Activated T-helper 1 cell treated with anti-CD3 and anti-CD28 coated beads, Interleukin-12 subunit alpha, Interleukin-12 subunit beta, Interleukin-2, Interleukin-4 antibody, amounts not matched to agents 30 ng/mL and 10 ng/mL and 1 ng/mL, durations not matched to agents 14 hours and 24 hours and 36 hours (primary cell): ENCODE data around the gene DGKI. TPM values are rescaled to one million over a fixed set of nuclear protein-coding genes. Genes with fewer than 3 reads are reported as not detected.

ENCODE experiments used
- DNase-seq: peaks from one replicate; pipeline ENCODE4 v3.0.0; 2021; ENCODE audit warnings: low spot score
- H3K27ac Mint-ChIP-seq: one replicate; pipeline ENCODE4 v1.8.0; 2021; ENCODE audit warnings: mild to moderate bottlenecking, mixed read lengths
- H3K27me3 Mint-ChIP-seq: one replicate; pipeline ENCODE4 v1.8.0; 2022; ENCODE audit warnings: mild to moderate bottlenecking, moderate library complexity, mixed read lengths; ENCODE audit not compliant: insufficient read depth
- H3K36me3 Mint-ChIP-seq: one replicate; pipeline ENCODE4 v1.8.0; 2021; ENCODE audit warnings: low read depth, mixed read lengths
- H3K4me1 Mint-ChIP-seq: one replicate; pipeline ENCODE4 v1.8.0; 2021; ENCODE audit warnings: low read depth, mixed read lengths
- H3K4me3 Mint-ChIP-seq: one replicate; pipeline ENCODE4 v1.8.0; 2021; ENCODE audit warnings: mild to moderate bottlenecking, moderate library complexity, mixed read lengths
- H3K9me3 Mint-ChIP-seq: one replicate; pipeline ENCODE4 v1.8.0; 2021; ENCODE audit warnings: mixed read lengths
- intact Hi-C: fragments of 100-400 bp; cut with micrococcal nuclease; formaldehyde crosslinking; loops from one replicate; pipeline ENCODE4 v1.15.1; 2024
- total RNA-seq: library from RNA; stranded (reverse); gene quantifications from 2 replicates; pipeline ENCODE4 v1.2.3, GENCODE V29; 2022

DGKI gene
- total RNA-seq, 1 donor from 2014 or later, result 27.3 TPM

DNA sequence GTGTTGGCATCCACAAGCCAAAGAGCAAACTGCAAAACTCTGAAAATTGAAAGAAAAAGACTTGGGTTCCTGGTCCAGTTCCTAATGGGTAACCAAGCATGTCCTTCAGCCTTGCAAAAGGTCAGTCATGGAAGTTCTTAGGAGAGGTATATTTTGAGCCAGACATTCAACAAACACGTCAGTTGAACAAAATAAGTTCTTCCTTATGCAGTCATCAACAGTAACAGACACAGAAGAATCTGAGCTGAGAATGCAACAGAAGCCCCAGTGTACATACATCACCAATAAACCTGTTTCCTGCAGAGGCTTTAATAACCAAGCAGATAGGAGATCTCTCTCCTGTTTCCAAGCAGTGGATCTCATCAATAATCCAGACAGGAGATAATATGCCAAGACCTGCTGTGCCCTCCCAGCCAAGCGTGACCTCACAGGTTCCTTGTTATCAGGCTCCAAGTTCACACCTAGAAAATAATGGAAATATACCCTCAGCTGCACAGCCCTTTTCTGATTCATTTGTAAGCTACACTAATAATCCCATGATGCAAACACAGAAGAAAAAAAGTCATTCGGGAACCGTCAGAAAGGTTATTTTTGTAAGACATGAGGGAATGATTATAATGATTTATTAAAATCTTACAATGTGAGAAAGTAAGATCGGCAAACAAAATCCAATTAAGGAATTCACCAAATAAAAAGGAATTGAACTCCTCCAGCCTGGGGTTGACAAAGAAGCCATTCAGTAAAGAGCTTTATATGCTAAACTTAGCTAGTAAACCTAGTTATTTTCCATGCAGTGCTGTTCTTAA, 90.7 kb downstream of the DGKI start:
- Mint-ChIP-seq H3K27me3 (no peaks in the 10 kb centered on the region), H3K9me3 (no peaks in the 10 kb centered on the region), H3K4me3 (no peak overlapping the region), H3K36me3 (no peaks in the 10 kb centered on the region), H3K27ac (no peak overlapping the region), H3K4me1 (peaks cover 6% of the 10 kb centered on the region)
- intact Hi-C loops, result no loop called here
- DNase-seq, result no peak

GRCh38 chr7:137755427-137755826, 91.3 kb downstream of the DGKI start:
- intact Hi-C loops, result no loop called here

DNA sequence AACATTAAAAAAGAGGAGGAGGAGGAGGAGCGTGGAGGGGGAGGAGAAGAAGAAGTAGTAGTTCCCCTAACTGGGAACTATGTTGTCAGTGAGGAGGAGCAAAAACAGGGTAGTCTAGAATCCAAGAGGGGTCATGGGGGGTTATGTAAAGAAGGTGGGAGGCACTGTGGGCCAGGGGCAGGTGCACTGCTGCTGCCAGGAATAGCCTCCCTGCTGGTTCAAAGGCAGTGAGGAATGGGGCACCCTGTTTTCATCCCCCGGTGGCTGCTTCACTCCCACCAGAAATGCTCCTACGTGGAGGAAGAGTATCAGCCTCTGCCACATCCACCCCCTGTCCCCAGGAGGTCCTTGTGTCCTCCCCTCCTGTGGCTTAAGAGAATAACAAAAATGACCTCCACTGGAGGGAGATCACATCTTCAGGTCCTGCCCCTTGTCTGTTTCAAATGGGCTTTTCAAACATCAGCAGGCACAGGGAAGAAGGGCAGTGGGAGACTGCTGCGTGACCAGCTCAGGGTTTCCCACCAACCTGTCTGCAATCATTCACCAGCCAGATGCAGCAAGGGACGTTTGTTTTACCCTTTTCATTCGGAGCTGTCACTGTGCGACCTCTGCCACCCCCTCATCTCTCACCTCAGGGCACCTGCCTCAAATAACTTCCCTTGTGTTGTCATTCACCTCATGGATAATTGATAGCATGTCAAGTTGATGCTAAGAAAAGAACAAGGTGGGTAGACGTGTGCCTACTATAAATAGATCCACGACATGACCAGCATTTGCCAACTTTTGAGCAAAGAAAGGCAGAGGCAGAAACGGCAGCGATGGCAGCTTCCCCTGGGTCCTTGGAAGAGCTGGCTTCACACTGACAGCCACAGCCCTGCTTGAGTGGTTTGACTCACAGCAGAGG, 92.6 kb downstream of the DGKI start:
- Mint-ChIP-seq H3K27ac (no peak overlapping the region), H3K4me1 (peaks cover 6% of the 10 kb centered on the region), H3K4me3 (no peak overlapping the region), H3K27me3 (no peaks in the 10 kb centered on the region), H3K9me3 (no peaks in the 10 kb centered on the region), H3K36me3 (no peaks in the 10 kb centered on the region)
- no peak for DNase-seq
- intact Hi-C loops, result no loop called here

More at GRCh38 chr7:137755427-137755826, 91.3 kb downstream of the DGKI start:
- Mint-ChIP-seq H3K36me3 (no peaks in the 10 kb centered on the region), H3K27me3 (no peaks in the 10 kb centered on the region), H3K4me3 (no peak overlapping the region), H3K9me3 (no peaks in the 10 kb centered on the region), H3K27ac (no peak overlapping the region), H3K4me1 (peaks cover 6% of the 10 kb centered on the region)
- DNase-seq, result no peak

DNA sequence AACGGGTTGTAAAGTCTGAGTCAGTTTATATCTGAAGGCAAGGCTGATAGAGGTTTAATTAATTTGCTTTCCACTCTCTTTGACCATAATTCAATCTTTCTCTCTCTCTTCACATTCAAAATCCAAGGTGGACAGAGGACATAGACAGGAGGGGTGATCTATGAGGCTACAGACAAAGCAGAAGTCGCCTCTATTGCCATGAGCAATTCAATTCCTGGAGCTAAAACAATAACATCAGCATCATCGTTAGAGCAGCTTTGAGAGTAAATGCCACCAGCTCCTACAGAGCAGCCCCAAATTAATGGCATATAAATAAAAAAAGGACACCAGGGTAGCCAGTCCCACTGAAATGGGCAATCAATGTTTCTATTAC, 93.2 kb downstream of the DGKI start:
- H3K4me1 Mint-ChIP-seq, result peaks cover 6% of the 10 kb centered on the region
- no peak overlapping the region for H3K4me3 Mint-ChIP-seq
- intact Hi-C loops, result no loop called here
- H3K9me3 Mint-ChIP-seq, result no peaks in the 10 kb centered on the region
- no peaks in the 10 kb centered on the region for H3K27me3 Mint-ChIP-seq
- H3K27ac Mint-ChIP-seq, result no peak overlapping the region
- DNase-seq, result no peak
- H3K36me3 Mint-ChIP-seq, result no peaks in the 10 kb centered on the region

DNA sequence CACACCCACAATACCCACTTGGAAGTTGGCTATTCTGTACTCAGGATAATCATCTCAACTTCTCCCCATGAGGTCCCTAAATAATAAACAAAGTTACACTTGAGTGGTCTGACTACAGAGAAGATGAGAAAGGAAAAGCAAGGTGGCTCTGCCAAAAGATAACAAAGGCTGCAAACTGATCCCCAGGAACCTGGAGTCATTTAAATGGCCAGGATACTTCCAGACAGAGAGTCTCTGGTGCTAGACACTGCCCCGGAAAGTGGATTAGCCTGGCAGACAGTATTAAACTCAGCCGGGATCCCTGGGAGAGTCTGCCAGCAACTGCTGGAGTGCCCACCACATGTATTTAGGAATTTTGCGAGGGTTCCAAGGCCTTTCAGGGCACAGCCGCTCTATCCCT, 93.7 kb downstream of the DGKI start:
- Mint-ChIP-seq H3K4me1 (peaks cover 6% of the 10 kb centered on the region), H3K27ac (no peak overlapping the region), H3K27me3 (no peaks in the 10 kb centered on the region), H3K36me3 (no peaks in the 10 kb centered on the region), H3K4me3 (no peak overlapping the region), H3K9me3 (no peaks in the 10 kb centered on the region)
- no peak for DNase-seq
- intact Hi-C loops, result no loop called here

DNA sequence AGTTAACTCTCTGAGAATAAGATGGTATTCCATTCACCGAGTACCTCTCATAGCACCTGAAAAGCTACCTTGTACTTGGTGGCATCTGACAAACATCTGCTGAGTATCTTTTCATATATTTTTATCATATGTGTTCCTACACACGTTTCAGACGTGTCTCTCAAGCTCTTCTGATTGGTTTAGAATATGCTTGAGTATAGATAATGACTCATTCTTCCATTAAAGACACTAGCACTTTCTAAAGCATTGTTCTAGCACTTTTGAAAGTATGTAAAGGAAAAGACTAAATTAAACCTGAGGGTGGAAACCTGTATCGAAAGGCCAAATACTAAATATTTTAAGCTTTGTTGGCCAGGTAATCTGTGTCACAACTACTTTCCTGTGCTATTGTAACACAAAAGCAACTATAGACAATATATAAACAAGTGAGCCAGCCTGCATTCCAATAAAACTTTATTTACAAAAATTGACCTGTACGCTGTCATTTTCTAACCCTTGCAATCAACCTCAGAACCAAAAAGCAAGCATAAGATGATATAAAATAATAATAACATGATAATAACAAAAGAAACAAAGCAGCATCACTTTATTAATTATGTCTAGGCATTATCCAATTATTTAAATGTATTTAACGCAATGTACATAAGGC, 95.3 kb downstream of the DGKI start:
- H3K27ac Mint-ChIP-seq, result no peak overlapping the region
- no peak overlapping the region for H3K4me3 Mint-ChIP-seq
- no peaks in the 10 kb centered on the region for H3K9me3 Mint-ChIP-seq
- intact Hi-C loops, result no loop called here
- DNase-seq, result no peak
- no peaks in the 10 kb centered on the region for H3K36me3 Mint-ChIP-seq
- peaks cover 6% of the 10 kb centered on the region for H3K4me1 Mint-ChIP-seq
- H3K27me3 Mint-ChIP-seq, result no peaks in the 10 kb centered on the region

- no peaks in the 10 kb centered on the region for H3K4me1 Mint-ChIP-seq
- H3K9me3 Mint-ChIP-seq, result no peaks in the 10 kb centered on the region
- no peaks in the 10 kb centered on the region for H3K36me3 Mint-ChIP-seq
- no peak overlapping the region for H3K27ac Mint-ChIP-seq
- H3K27me3 Mint-ChIP-seq, result peaks cover 2% of the 10 kb centered on the region
- no peak for DNase-seq
- intact Hi-C loops, result no loop called here
- no peak overlapping the region for H3K4me3 Mint-ChIP-seq
These were observed 99.3 kb downstream of the DGKI start for GRCh38 chr7:137747359-137748031.

GRCh38 chr7:137743021-137743420, 103.8 kb downstream of the DGKI start:
- no peaks in the 10 kb centered on the region for H3K9me3 Mint-ChIP-seq
- no peak overlapping the region for H3K4me3 Mint-ChIP-seq
- no peak for DNase-seq
- no peaks in the 10 kb centered on the region for H3K4me1 Mint-ChIP-seq
- H3K27ac Mint-ChIP-seq, result no peak overlapping the region
- intact Hi-C loops, result no loop called here
- H3K27me3 Mint-ChIP-seq, result peaks cover 2% of the 10 kb centered on the region
- no peaks in the 10 kb centered on the region for H3K36me3 Mint-ChIP-seq

- no peak for DNase-seq
- Mint-ChIP-seq H3K9me3 (no peaks in the 10 kb centered on the region), H3K4me3 (no peak overlapping the region), H3K27me3 (peaks cover 2% of the 10 kb centered on the region), H3K36me3 (no peaks in the 10 kb centered on the region), H3K4me1 (no peaks in the 10 kb centered on the region), H3K27ac (no peak overlapping the region)
- intact Hi-C loops, result no loop called here
These were observed 104.7 kb downstream of the DGKI start for GRCh38 chr7:137742051-137742450.

- no peaks in the 10 kb centered on the region for H3K4me1 Mint-ChIP-seq
- no peak overlapping the region for H3K4me3 Mint-ChIP-seq
- no peak overlapping the region for H3K27ac Mint-ChIP-seq
- peaks cover 2% of the 10 kb centered on the region for H3K27me3 Mint-ChIP-seq
- no peaks in the 10 kb centered on the region for H3K36me3 Mint-ChIP-seq
- DNase-seq, result no peak
- no peaks in the 10 kb centered on the region for H3K9me3 Mint-ChIP-seq
- intact Hi-C loops, result no loop called here
These were observed 105.3 kb downstream of the DGKI start for GRCh38 chr7:137741443-137741842.

- intact Hi-C loops, result no loop called here
- Mint-ChIP-seq H3K4me3 (no peak overlapping the region), H3K36me3 (no peaks in the 10 kb centered on the region), H3K9me3 (no peaks in the 10 kb centered on the region), H3K4me1 (no peaks in the 10 kb centered on the region), H3K27ac (no peak overlapping the region), H3K27me3 (no peaks in the 10 kb centered on the region)
- no peak for DNase-seq
These were observed 112.6 kb downstream of the DGKI start for GRCh38 chr7:137734221-137734620.

DNA sequence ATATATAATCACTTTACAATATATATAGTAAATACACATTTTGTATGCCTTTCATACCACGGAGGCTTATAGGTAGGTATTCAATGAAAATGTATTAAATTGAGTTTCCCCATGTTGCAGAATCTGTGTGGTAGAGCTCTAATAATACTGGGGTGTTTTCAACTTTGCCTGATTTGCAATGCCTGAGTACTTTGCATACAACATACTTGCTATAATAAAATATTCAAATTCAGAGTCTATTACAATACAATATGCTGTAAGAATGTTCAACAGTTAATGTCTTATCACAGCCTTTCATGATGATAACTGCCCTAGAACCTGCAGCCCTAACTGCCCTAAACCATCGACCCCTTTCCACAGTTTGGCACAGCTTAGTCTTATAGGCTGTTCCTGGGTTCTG, 114.6 kb downstream of the DGKI start:
- no peak for DNase-seq
- intact Hi-C loops, result no loop called here
- Mint-ChIP-seq H3K27ac (no peak overlapping the region), H3K36me3 (no peaks in the 10 kb centered on the region), H3K27me3 (no peaks in the 10 kb centered on the region), H3K4me3 (no peak overlapping the region), H3K9me3 (no peaks in the 10 kb centered on the region), H3K4me1 (no peaks in the 10 kb centered on the region)
